Muscle of leg (tissue), 11 donors: ENCODE results near the gene METTL24. TPM values are rescaled to one million over a fixed set of nuclear protein-coding genes. Genes with fewer than 3 reads are reported as not detected.
"Not testable (repeated sequence)": the region's sequence is repeated elsewhere in the genome, so short reads cannot be mapped to it uniquely, and the experiment has no call there.

Experiments used
- DNase-seq: peaks from one replicate; pipeline ENCODE4 v3.0.0; 2013
- H3K27ac ChIP-seq: one replicate; pipeline ENCODE4 v1.5.1; 2013; ENCODE audit warnings: mild to moderate bottlenecking, low read length, control low read depth
- H3K27me3 ChIP-seq: one replicate; pipeline ENCODE4 v1.6.1; 2013; ENCODE audit warnings: low read length; ENCODE audit not compliant: control insufficient read depth, insufficient read depth
- H3K36me3 ChIP-seq: one replicate; pipeline ENCODE4 v1.6.1; 2013; ENCODE audit warnings: low read length; ENCODE audit not compliant: control insufficient read depth, insufficient read depth
- H3K4me1 ChIP-seq: one replicate; pipeline ENCODE4 v1.6.1; 2013; ENCODE audit warnings: low read length; ENCODE audit not compliant: control insufficient read depth, insufficient read depth
- H3K4me3 ChIP-seq: one replicate; pipeline ENCODE4 v1.5.1; 2013; ENCODE audit warnings: low read length, control low read depth
- H3K9me3 ChIP-seq: replicated peaks from 2 replicates; pipeline ENCODE4 v1.6.1; 2013; ENCODE audit warnings: low read depth, low read length; ENCODE audit not compliant: control insufficient read depth
- WGBS: methylation state at CpG from one replicate; pipeline ENCODE4 v1.1.5; 2013; ENCODE audit warnings: missing lambda C conversion rate; ENCODE audit not compliant: insufficient coverage; 5-methylcytosine and 5-hydroxymethylcytosine counted together
- polyA plus RNA-seq, 8 donors: library from polyadenylated mRNA; unstranded; fragments of 120-200 nt; gene quantifications; one replicate each; pipeline versions ENCODE4 v1.2.1 to v1.2.3, GENCODE V29; 2013; ENCODE audit warnings: inconsistent platforms in 1 of 8, low replicate concordance in 1 of 8; ENCODE audit not compliant: insufficient read length in 8 of 8, insufficient read depth in 1 of 8
- total RNA-seq: library from RNA; stranded (reverse); fragments of 120-200 nt; gene quantifications from one replicate; pipeline ENCODE4 v1.2.4, GENCODE V29; 2013

The METTL24 gene
- total and polyA plus RNA-seq, 9 donors, result 0.28 to 2.2 (median 0.80) TPM

DNA sequence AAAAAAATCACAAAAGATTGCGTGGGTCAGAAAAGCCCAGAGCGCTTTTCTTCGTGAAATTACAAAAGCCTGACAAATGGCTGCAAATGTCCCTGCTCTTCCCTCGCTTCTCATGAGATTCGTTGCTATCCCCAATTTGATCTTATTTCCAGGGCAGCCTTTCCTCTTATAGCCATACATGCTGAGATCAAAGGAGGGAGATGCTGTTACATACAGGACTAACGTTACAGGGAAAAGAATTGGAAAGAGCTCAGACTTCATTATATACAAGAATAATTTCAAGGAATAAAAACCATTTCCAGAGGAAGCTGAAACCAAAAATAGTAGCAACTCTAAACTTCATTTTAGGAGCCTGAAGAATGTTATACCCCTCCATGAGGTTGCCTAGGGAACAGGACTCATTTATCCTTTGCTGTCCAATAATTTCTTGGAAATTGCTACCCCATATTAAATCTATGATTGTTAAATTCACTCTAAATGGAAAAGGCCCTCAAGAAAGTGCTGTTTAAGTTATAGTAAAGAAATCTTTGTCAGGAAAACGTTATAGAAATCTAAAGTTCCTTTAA lies 81.0 kb downstream of the METTL24 start:
- no peaks in the 10 kb centered on the region for H3K9me3 ChIP-seq
- no peak overlapping the region for H3K27ac ChIP-seq
- H3K36me3 ChIP-seq, result no peaks in the 10 kb centered on the region
- no peaks in the 10 kb centered on the region for H3K4me1 ChIP-seq
- peak; percentile 69 for DNase-seq
- no peaks in the 10 kb centered on the region for H3K27me3 ChIP-seq
- no peak overlapping the region for H3K4me3 ChIP-seq
- WGBS, result 57% methylated on average over 4 of the region's 7 CpGs

DNA sequence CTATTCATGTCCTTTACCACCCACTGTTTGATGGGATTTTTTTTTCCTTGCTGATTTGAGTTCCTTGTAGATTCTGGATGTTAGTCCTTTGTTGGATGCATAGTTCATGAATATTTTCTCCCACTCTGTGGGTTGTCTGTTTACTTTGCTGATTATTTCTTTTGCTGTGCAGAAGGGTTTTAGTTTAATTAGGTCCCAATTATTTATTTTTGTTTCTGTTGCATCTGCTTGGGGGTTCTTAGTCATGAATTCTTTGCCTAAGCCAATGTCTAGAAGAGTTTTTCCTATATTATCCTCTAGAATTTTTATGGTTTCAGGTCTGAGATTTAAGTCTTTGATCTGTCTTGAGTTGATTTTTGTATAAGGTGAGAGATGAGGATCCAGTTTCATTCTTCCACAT lies 85.4 kb downstream of the METTL24 start:
- H3K4me1 ChIP-seq, H3K4me3 ChIP-seq, H3K27ac ChIP-seq, DNase-seq, H3K9me3 ChIP-seq, H3K27me3 ChIP-seq, H3K36me3 ChIP-seq: not testable (repeated sequence)

DNA sequence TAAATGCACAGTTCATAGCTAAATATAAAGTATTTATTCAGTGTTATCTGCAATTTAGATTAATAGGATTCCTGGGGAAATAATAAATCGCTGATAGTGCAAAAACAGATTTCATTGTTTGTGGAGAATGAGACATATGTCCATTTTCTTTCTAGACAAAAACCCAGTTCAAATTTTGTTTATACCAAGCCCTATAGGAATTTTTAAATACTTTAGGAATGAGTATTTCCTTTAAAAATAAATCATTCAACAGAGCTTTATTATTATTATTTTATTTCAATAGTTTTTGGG lies 86.5 kb downstream of the METTL24 start:
- no peak for DNase-seq
- Histone ChIP-seq H3K4me1 (no peaks in the 10 kb centered on the region), H3K4me3 (no peak overlapping the region), H3K27ac (no peak overlapping the region), H3K27me3 (no peaks in the 10 kb centered on the region), H3K36me3 (no peaks in the 10 kb centered on the region), H3K9me3 (no peaks in the 10 kb centered on the region)
- WGBS, result no CpG with 5 or more reads among the region's 1 CpG

DNA sequence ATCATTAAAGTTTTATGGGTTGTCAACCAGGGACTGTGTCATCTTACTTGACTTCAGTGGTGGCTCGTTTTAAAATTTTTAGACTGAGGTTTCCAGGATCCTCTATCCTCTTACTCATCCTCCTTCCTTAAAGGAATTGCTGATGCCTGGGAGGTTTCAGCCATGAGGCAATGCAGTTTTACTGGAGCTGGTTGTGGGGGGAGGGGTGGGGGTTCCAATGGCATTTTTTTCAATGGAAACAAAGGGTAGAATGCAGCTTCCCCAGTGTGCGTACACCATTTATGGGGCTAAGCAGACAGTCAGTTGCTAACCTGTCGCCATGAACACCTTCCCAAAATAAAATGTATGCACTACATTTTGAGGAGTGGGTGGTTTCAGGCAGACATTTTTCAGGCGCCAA lies 88.0 kb downstream of the METTL24 start:
- Histone ChIP-seq H3K4me1 (no peaks in the 10 kb centered on the region), H3K27me3 (no peaks in the 10 kb centered on the region), H3K27ac (no peak overlapping the region), H3K9me3 (no peaks in the 10 kb centered on the region), H3K4me3 (no peak overlapping the region), H3K36me3 (no peaks in the 10 kb centered on the region)
- WGBS, result no CpG with 5 or more reads among the region's 4 CpGs
- no peak for DNase-seq

DNA sequence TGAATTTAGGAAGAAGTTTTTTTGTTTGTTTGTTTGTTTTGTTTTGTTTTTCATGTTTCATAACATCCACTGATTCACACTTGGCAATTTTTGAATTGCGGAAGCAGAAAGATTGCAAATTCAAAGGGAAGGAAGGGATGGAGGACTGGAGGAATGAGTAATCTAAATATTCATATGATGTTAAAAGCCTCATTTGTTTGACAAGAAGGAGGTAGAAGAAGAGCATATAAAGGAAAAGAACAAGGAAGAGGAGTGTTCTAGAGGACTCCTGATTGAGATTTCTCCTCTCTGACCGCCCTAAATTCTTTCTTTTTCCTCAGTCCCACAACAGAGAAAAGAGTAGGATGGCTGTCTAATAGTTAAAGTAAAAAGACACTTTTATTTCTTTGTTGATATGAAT lies 88.5 kb downstream of the METTL24 start:
- Histone ChIP-seq H3K4me3 (no peak overlapping the region), H3K4me1 (no peaks in the 10 kb centered on the region), H3K36me3 (no peaks in the 10 kb centered on the region), H3K27me3 (no peaks in the 10 kb centered on the region), H3K9me3 (no peaks in the 10 kb centered on the region), H3K27ac (no peak overlapping the region)
- WGBS, result no CpG with 5 or more reads among the region's 2 CpGs
- DNase-seq, result no peak

DNA sequence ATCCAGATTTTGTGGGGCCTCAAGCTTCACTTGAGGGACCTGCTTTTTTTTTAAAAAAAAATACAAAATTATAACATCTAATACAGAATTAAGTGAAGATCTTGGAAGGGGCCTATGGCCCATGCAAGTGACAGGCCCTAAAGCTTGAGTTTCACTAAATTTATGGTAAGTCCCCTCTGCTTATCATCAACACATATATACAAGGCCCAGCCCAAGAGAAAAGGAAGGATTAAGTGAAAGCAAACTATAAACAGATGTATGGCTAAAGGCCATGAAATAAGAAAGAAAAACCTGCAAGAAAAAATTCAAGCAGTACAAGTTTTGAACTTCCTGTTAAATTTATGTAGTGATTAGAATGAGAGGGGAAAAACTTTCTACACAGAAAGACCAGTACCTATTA lies 91.2 kb downstream of the METTL24 start:
- H3K4me3 ChIP-seq, result no peak overlapping the region
- no peaks in the 10 kb centered on the region for H3K36me3 ChIP-seq
- H3K4me1 ChIP-seq, result no peaks in the 10 kb centered on the region
- H3K9me3 ChIP-seq, result no peaks in the 10 kb centered on the region
- H3K27me3 ChIP-seq, result no peaks in the 10 kb centered on the region
- no peak overlapping the region for H3K27ac ChIP-seq
- DNase-seq, result peak; percentile 64

DNA sequence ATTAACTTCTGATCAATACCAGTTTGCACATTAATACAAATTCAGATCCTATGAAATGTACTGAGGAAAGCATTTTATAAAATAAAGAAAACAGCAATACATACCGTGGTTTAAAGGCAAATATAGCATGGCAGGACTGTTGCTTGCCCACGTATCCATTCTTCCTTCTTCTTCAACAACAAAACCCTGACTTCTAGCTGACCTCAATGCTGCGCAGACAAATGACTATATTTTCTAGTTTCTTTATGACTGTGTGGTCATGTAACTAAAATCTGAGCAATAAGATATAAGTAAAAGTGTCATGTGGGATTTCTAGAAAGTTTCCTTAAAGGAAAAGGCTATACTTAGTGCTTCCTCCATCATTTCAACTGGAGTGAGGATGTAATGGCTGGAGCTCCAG lies 92.9 kb downstream of the METTL24 start:
- H3K27me3 ChIP-seq, result no peaks in the 10 kb centered on the region
- H3K4me3 ChIP-seq, result no peak overlapping the region
- H3K36me3 ChIP-seq, result no peaks in the 10 kb centered on the region
- no peaks in the 10 kb centered on the region for H3K4me1 ChIP-seq
- H3K27ac ChIP-seq, result no peak overlapping the region
- no peak for DNase-seq
- H3K9me3 ChIP-seq, result no peaks in the 10 kb centered on the region
- WGBS, result no CpG with 5 or more reads among the region's 3 CpGs

DNA sequence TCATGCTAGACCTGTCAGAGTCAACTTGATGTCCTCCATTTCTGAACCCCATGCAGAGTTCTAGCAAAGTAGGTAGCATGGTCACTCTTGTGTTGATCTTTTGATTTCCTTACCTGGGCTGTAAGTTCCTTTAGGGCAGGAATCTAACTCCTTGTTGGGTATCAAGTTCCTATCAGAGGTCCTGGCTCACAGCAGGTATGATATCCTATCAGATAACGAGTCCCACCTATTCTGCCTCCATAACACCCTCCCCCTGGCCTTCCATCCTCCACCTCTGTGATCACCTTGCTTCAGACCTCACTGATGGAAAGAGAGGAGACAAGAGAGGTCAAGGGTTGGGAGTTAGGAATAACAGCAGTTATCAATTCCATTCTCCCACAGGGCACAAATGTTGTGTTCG lies 101.8 kb downstream of the METTL24 start:
- no peaks in the 10 kb centered on the region for H3K4me1 ChIP-seq
- WGBS, result 80% methylated on average over 1 of the region's 2 CpGs
- no peak overlapping the region for H3K4me3 ChIP-seq
- no peaks in the 10 kb centered on the region for H3K36me3 ChIP-seq
- DNase-seq, result no peak
- no peaks in the 10 kb centered on the region for H3K9me3 ChIP-seq
- H3K27me3 ChIP-seq, result no peaks in the 10 kb centered on the region
- H3K27ac ChIP-seq, result no peak overlapping the region

DNA sequence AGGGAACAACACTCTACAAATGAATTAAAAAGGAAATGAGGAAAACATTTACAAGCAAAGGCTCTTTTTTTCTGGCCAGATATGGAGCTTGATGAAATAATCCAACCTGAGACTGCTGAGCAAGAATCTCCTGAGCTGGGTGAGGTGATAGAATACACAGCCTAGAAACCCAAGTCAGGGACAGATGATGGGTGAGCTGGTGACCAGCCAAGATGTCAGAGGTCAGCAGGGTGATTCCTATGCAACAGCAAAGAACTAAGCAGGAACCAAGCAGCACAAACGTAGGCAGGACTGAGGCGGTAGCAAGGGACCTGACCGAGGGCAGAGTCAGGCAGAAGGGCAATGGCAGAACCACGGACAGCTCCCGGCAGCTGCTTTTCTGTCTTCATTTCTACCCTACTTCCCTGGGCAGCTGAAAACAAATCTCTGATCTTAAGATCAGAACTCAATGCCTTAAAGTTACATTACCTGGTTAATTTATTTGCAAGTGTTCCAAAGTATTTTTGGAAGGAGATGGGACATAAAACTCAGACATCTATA lies 102.9 kb downstream of the METTL24 start:
- Histone ChIP-seq H3K27me3 (no peaks in the 10 kb centered on the region), H3K9me3 (no peaks in the 10 kb centered on the region), H3K4me1 (no peaks in the 10 kb centered on the region), H3K36me3 (no peaks in the 10 kb centered on the region), H3K27ac (no peak overlapping the region), H3K4me3 (no peak overlapping the region)
- WGBS, result 7% methylated on average over 3 of the region's 5 CpGs
- peak; percentile 27 for DNase-seq

DNA sequence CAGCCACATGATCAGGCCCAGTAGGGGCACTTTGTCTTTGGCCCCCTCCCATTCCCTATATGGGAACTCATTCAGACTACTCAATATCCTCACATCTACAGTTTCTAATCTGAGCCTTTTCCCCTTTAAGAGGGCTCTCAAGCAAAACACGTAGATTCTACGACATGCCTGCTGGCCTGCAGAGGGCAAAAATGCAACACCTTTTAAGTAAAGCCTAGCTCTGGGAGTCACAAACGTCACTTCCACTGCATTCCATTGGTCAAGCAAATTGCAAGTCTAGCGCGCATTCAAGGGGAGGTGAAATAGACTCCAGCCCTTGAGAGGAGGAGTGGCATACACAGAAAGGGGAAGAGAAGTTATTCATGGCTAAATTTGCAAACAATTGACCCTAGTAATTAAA lies 107.3 kb downstream of the METTL24 start:
- no peaks in the 10 kb centered on the region for H3K36me3 ChIP-seq
- H3K9me3 ChIP-seq, result no peaks in the 10 kb centered on the region
- no peak overlapping the region for H3K27ac ChIP-seq
- no peaks in the 10 kb centered on the region for H3K4me1 ChIP-seq
- no peak for DNase-seq
- H3K27me3 ChIP-seq, result no peaks in the 10 kb centered on the region
- H3K4me3 ChIP-seq, result no peak overlapping the region
- 65% methylated on average over 2 of the region's 5 CpGs for WGBS

DNA sequence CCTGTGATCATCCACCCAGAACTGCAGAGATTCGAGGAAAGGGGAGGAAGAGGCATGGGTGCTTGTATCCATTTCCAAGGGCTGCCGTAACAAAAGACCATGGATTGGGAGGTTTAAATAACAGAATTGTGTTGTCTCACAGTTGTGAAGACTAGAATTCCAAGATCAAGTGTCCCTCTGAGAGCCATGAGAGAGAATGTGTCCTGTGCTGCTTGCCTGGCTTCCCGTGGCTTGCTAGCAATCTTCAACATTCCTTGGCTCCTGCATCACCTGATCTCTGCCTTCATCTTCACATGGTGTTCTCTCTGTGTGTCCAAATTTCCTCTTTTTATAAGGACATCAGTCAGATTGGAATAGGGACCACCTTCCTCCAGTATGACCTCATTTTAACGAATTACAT lies 108.1 kb downstream of the METTL24 start:
- Histone ChIP-seq H3K4me3 (no peak overlapping the region), H3K4me1 (no peaks in the 10 kb centered on the region), H3K9me3 (no peaks in the 10 kb centered on the region), H3K27me3 (no peaks in the 10 kb centered on the region), H3K27ac (no peak overlapping the region), H3K36me3 (no peaks in the 10 kb centered on the region)
- DNase-seq, result no peak
- WGBS, result 95% methylated on average over 3 of the region's 4 CpGs
